NCI-H345 treated with DMSO at 0.1 percent for 48 hours (cell line): ENCODE data around the gene ATP6V1D.
"Not testable (repeated sequence)": the region's sequence is repeated elsewhere in the genome, so short reads cannot be mapped to it uniquely, and the experiment has no call there.

Source experiments
- DNase-seq: peaks from one replicate; lab custom pipeline; 2025; ENCODE audit not compliant: unreplicated experiment; lab: John Stamatoyannopoulos, UW

Gene ATP6V1D

DNA sequence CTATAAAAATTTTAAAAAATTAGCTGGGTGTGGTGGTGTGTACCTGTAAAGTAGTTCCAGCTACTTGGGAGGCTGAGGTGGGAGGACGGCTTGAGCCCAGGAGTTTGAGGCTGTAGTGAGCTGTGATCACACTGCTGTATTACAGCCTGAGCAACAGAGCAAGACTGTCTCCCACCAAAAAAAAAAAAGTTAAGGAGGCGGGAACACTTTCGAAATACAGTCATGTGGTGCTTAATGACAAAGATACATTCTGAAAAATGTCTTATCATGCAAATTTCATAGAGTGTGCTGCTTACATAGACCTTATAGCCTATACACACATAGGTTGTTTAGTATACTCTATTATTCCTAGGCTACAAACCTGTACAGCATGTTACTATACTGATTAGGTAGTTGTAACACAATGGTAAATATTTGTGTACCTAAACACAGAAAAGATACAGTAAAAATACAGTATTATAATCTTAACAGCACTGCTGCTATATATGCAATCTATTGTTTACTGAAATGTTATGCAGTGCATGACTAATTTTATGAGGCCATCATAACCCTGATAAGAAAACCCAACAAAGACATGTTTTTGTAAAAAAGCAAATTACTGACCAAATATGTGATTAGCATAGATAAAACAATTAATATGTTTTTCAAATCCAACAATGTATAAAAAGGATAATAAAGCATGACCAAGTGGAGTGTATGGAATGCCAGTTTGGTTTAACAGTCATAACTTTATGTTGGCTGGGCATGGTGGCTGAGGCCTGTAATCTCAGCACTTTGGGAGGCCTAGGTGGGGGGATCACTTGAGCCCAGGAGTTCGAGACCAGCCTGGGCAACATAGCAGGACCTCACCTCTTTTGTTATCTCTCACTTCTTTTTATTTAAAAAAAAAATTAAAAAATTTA lies 11.9 kb upstream of the ATP6V1D start:
- DNase-seq, result no peak

DNA sequence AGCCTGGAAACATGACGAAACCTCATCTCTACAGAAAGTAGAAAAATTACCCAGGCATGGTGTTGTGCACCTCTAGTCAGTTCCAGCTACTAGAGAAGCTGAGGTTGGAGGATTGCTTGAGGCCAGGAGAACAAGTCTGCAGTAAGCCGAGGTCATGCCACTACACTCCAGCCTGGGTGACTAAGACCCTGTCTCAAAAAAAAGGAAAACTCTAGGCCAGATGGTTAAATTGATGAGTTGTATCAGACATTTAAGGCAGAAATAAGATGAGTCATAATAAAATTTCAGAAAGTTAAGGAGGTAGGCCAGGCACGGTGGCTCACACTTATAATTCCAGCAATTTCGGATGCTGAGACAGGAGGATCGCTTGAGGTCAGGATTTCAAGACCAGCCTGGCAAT lies 11.2 kb upstream of the ATP6V1D start:
- no peak for DNase-seq

- no peak for DNase-seq
Measured at GRCh38 chr14:67365476-67365875, 5.9 kb upstream of the ATP6V1D start.

GRCh38 chr14:67360470-67361206 lies 1.0 kb upstream of the ATP6V1D start:
- no peak for DNase-seq

- no peak for DNase-seq
Measured at GRCh38 chr14:67358924-67359774, 455 bp downstream of the ATP6V1D start.

DNA sequence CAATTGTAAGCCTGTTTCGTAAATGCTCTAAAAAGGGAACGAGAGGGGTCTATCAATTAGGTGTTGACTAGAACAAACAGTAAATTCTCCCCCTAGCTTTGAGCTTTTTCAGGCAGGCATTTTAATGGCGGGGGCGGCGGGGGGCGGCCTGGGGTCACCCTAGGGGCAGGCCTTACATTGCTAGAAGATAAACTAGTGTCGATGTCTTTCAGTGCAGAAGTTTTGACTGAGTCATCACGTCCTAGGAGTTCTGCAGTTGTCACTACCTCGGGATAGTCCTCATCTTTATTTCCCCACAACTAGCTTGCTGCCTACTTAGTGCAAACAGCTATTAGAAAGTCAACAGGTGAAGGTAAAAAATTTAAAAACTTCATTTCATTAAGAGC lies 1.6 kb downstream of the ATP6V1D start:
- no peak for DNase-seq

DNA sequence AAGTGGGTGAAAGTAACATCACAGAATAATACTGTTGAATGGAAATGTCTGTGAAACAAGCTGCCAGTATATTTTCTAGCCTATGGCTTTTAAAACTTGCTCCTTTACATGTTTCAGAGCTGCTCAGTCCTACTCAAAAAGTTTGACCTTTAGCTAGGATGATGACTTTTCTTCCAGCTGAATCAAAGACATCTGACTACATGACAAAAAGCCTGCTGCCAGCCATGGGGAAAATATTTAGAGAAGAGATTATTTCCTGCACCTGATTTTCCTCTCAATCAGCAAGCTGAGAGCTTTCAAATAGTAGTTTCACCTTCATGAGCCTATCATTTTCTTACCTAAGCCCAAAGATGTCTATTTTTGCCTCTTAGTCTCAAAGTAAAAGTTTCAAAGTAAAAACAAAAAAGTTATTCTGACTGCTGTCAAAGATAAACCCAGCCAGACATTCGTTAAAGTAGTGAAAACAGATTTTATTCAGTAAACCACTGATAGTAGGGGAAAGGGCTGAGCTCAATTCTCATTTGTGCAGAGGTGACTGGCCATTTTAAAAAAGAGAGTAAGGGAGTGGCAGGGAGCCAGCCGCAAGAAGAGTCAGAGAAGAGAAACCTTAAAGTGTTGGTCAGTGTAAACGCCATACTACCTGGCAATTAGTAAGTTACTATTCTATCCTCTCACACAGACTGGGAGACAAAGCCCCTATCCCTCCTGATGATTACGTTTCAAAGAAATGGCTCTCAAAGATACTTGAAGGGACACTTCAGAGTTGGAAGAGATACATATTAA lies 2.2 kb downstream of the ATP6V1D start:
- no peak for DNase-seq

DNA sequence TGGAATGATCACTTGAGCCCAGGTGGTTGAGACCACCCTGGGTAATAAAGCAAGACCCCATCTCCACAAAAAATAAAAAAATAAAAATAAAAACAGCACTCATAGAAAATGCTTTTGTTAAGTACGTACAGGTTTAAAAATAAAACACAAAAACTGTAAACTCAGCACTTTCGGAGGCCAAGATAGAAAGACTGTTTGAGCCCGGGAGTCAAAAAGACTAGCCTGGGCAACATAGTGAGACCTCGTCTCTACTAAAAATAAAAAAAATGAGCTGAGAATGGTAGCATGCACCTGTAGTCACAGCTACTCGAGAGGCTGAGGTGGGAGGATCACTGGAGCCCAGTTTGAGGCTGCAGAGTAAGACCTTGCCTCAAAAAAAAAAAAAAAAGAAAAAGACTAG lies 7.5 kb downstream of the ATP6V1D start:
- DNase-seq, result no peak

DNA sequence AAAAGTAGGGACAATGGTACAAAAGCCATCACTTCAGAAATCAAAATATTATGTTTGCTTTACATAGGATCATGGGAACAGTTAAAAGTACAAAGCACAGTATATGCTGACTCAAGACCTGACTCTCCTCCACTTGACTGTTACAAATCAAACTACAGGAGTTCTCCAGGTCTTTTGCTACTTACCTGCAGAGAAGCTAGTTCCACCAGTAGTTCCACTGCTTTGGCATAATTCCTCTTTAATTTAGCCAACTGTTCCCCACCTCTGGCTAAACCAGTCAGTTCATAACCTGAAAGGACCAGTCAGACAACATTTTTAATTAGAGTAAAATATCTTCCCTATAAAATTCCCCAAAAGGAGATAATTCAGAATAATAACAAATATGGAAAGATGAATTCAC lies 14.0 kb downstream of the ATP6V1D start:
- no peak for DNase-seq

DNA sequence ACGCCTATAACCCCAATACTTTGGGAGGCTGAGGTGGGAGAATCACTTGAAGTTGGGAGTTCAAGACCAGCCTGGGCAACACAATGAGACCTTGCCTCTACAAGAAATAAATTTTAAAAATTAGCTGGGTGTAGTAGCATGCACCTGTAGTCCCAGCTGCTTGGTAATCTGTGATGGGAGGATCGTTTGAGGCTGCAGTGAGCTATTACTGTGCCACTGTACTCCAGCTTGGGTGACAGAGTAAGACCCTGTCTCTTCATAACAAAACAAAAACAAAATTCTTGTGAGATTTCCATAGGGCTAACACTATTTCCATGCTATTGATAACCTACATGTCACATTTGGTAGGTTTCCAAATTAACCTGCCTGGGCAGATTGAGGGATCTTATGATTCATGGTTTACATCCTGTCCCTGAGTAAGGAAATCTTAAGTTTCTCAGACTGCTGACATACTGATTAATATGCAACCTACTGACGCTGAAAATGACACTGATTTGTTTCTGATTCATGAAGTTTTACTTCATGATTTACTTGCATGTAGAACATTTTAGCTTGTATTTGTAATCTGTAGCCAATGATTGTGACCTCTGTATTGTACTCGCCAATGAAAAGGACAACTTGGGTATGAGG lies 15.9 kb downstream of the ATP6V1D start:
- DNase-seq, result no peak

DNA sequence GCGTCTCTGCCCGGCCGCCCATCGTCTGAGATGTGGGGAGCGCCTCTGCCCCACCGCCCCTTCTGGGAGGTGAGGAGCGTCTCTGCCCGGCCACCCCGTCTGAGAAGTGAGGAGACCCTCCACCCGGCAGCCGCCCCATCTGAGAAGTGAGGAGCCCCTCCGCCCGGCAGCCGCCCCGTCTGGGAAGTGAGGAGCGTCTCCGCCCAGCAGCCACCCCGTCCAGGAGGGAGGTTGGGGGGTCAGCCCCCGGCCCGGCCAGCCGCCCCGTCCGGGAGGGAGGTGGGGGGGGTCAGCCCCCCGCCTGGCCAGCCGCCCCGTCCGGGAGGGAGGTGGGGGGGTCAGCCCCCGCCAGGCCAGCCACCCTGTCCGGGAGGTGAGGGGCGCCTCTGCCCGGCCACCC lies 18.4 kb downstream of the ATP6V1D start:
- DNase-seq, result not testable (repeated sequence)

DNA sequence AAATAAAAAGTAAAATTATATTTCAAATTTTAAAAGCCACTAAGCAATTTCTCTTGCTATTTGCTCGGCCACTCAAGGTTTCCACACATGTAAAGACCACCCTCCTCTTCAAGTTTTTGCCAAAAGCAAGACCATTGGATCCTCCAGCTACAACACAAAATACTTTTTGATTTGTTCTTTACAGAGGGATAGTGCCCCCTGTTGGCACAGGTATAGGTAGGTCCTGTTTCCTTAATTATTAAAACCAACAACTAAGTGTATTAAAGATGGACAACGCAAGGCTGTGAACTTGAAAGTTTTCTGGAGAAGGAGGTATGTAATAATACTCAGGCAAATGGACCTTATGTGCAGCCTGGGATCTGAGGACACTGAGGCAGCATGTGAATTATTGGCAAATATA lies 23.8 kb downstream of the ATP6V1D start:
- no peak for DNase-seq

DNA sequence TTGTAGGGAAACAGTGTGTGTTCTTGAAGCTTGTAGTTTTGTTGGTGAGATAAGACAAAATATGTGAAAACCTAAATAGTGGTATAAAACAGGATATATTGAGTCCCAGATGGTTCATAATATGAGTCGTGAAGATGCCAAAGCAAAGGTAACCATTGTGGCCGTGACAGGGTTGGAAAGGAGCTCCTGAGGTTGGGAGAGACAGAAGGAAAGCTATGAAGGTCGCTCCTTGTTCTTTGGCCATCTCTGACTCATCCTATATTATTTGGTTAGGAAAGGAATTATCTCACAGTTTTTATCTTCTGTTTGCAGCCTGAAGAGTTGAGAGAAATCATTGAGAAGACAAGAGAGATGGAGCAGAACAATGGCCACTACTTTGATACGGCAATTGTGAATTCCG lies 27.1 kb downstream of the ATP6V1D start:
- no peak for DNase-seq

GRCh38 chr14:67331368-67332125 lies 28.1 kb downstream of the ATP6V1D start:
- DNase-seq, result no peak

DNA sequence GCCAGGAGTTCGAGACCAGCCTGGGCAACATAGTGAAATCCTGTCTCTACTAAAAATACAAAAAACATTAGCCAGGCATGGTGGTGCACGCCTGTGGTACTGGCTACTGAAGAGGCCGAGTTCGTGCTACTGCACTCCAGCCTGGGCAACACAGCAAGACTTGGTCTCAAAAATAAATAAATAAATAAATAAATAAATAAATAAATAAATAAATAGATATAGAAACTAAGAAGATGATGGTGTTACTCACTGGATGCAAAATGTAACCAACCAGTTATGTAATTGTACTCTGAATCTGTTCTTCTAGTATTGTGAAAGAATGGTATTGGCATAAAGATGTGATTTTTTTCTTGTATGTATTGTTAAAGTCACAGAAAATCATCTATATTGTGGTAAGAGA lies 29.9 kb downstream of the ATP6V1D start:
- not testable (repeated sequence) for DNase-seq

DNA sequence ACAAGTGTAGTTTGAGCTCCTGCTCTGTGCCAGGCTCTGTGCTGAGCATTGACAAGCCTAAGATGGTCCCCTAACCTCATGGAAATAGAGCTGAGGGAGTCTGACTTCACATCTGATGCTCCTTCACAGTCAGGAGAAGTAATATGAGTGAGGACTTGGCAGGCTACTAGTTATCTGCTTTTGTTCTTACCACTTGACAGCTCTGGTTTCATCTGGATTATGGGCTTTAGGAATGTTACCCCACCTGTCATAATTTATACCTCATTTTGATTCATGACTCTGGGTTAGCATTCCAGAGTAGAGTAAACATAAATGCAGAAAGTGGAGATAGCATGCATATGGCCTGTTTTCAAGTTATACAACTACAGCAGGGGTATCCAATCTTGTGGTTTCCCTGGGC lies 40.5 kb downstream of the ATP6V1D start:
- no peak for DNase-seq

DNA sequence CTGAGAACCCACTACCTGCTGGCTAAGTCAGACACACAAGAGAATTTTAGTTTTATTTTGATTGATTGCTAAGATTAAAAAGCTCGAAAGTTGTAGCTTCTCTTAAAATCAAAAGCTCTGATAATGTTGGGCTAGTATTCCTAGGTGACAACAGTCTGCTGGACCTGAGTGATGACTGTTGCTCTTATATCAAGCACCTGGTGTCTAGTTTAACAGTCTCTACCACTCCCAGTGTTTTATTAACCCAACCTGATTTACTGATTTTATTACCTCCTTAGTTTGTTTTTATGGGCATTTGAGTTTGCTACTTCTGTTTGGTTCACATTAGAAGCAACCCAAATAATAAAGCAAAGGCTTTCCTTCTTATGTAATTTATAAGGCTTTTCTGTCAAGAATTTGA lies 41.8 kb downstream of the ATP6V1D start:
- DNase-seq, result no peak

GRCh38 chr14:67313153-67313552 lies 46.5 kb downstream of the ATP6V1D start:
- DNase-seq, result no peak

DNA sequence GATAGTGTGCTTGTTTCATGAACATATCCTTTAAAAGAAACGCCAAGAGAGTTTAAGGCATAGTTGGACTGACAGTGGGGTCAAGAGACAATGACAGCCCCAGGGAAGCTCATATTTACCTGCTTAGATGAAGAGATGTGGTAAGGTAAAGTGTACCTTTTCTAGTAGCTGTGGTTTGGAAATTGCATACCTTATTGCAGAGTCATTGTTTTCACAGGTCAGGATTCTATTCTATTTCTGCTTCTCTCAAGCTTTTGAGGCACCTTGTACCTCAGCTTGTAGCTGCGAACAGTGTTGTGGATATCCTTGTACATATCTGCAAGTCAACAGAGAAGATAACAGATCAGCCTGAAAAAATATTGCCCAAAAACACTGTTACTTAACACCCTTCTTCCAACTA lies 47.7 kb downstream of the ATP6V1D start:
- DNase-seq, result no peak
